Ureter (tissue), 1 donor: ENCODE data around the gene ROR2. TPM values are rescaled to one million over a fixed set of nuclear protein-coding genes. Genes with fewer than 3 reads are reported as not detected.

Source experiments
- DNase-seq: peaks from one replicate; pipeline ENCODE4 v3.0.0-alpha.2; 2020; ENCODE audit warnings: low spot score
- total RNA-seq: library from RNA; stranded (reverse); gene quantifications from one replicate; pipeline ENCODE4 v1.2.4, GENCODE V29; 2023
- donor health status: DM: yes; HTN: yes; CAD: no.

The ROR2 gene
- total RNA-seq, 1 donor from 2014 or later: 16.7 TPM

DNA sequence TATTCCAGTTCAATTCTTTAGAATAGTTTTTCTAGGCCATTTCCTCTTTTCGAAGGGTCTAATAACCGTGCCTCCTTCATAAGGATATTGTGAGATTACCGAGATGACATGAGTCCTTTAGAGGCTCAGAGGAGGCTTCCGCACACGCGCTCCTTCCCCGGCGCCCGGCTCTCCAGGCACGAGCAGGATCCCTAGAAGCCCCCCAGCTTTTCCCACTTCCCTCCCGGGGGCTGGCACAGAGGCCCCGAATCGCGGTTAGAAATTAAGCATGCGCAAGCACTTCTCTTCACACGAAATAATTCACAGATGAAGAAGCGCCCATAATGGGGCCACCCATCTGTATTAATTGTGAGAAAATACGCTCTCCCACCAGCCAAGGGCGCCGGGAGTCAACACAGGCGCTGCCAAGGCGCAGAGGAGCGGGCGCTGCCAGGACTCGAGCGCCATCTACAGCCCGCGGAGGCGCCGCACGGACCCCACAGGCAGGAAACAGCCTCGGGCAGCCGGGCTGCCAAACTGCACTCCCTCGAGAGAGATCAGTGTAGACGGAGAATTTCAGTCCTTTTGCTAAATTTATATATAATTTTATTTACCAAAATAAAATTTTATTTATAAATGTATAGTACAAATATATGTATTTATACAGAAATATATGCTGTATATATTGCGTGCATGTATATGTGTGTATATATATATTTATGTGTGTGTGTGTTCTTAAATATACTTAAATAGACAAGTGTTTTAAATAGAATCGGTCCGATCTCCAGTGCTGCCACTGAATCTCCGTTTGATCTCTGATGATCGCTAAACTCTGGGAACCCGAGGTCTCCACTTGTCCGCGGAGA, 268.3 kb downstream of the ROR2 start:
- DNase-seq: peak; percentile 76

- no peak for DNase-seq
Measured at GRCh38 chr9:91680998-91681397, 269.0 kb downstream of the ROR2 start.

DNA sequence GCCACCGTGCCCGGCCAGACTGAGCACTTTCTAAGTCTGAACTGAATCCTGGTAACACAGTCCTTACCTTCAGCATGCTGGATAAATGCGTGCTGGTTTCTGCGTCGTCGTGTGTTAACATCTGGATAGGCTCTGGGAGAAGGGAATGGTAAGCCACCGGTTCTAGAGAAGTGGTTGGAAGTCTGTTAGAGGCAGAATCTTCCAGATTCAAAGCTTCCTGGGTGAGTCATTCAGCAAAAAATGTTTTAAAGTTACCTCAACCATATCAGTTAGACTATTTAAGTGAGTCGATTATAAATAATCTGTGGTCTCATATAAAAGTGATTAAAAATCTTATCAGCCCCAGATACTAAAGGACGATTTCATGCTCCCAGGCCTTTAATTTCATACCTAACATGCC, 269.9 kb downstream of the ROR2 start:
- no peak for DNase-seq

DNA sequence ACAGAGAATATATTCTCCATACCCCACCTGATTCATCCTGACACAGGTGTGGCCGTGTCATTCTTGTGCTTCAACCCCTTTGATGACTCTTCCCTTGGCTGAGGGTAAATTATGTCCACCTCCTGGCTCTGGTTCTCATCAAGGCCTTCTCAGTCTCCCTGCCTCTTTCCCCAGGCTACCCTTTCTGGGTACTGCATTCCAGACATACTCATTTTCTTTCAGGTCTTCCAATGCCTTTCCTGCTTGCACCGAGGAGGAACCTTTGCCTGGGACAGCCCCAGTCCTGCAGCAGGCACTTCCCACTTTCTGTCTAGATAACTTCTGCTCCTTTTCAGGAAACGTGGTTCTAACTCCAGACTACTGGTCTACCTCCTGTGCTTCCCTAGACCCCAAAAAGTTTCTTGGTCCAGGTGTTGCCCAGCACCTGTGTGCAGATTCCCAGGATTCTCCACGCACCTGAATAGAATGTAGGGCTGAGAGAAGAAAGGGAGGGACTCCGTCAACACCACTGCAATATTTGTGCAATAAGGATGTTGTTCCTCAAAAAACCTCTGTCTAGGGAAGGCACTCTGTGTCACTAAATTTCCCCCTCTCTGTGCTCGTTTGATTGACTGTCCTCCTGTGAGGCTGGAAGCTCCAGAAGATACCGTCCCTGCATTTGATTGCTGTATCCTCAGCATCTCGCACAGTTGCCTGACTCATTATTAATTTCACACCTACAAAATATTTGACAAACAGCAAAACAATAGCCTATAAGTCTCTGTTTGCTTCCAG, 271.0 kb downstream of the ROR2 start:
- DNase-seq: no peak

DNA sequence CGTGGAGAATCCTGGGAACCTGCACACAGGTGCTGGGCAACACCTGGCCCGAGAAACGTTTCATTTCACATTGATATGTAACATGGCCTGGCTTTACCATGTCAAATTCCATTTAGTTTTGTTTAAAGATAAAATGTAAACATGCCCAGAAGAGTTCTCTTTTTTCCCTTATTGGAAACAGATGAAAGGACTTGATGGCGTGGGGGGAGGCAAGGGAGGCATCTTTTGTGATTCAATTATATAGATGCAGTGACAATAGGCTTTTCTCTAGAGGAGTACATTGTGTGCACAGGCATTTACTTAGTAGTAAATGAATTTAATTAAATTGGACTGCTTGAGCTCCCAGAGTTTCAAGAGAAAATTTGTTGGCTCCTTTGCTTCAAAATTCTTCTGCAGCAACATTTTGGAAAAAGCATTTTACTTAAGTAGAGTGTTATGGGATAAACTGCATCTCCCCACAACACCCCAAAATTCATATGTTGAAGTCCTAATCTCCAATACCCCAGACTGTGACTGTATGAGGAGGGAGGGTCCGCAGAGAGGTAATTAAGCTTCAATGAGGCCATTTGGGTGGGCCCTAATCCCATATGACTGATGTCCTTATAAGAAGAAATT, 272.1 kb downstream of the ROR2 start:
- no peak for DNase-seq

- no peak for DNase-seq
Measured at GRCh38 chr9:91677331-91677730, 272.7 kb downstream of the ROR2 start.

DNA sequence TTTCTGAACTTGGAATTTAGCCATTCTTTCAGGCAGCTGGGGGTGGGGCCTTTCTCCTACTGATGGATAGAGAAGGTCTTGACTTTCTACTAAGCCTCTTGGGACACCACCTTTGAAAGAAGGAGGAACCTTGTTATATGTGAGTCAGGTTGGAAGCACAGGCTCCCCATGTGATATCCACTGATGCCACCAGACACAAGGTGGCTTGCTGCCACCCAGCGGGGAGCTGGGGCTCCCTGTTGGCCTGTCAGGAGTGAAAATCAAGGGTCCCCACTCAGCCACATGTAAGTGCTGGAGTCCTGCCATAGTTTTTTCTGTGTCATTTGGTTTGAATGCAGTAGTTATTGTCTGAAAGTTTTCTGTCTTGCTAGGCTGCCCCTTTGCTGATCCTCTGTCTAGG, 274.0 kb downstream of the ROR2 start:
- no peak for DNase-seq

GRCh38 chr9:91664663-91665062, 285.4 kb downstream of the ROR2 start:
- DNase-seq: no peak

- no peak for DNase-seq
Measured at GRCh38 chr9:91663858-91664257, 286.2 kb downstream of the ROR2 start.

DNA sequence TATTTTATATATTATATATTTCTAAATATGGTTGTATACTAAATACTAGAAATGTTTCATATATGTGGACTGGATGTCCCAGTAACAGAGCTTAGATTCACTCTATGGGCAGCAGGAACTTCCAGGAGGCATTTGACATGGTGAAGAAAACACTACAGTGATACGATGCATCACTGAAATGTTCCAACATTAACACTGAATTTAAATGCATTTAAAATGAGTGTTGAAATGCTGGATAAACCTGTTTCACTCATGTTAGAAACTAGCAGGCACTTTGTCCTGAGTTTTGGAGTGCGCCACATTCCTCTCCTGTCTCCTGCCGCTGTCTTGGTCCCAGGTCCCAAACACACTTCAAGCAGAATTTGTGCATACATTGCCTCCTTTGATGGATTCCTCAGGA, 288.6 kb downstream of the ROR2 start:
- DNase-seq: no peak

DNA sequence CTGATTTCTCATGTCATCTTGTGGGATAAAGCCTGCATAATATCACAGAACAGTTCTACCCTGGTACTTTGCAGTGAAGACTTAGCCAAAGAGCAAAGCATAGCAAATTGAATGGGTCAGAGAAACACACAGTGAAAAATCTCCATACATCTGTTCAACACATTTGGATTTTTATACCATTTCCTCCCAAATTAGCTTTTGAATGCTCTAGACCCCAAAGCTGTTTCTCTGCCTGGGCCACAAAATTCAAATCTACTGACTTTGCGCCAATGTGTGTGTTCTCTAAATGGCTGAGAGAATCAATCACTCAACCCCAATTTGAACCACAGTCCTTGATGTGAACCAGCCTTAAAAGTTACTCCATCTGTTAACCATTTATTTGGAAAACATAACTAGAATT, 289.5 kb downstream of the ROR2 start:
- no peak for DNase-seq

GRCh38 chr9:91659529-91660495, 290.2 kb downstream of the ROR2 start:
- no peak for DNase-seq

GRCh38 chr9:91658513-91659105, 291.4 kb downstream of the ROR2 start:
- DNase-seq: no peak

DNA sequence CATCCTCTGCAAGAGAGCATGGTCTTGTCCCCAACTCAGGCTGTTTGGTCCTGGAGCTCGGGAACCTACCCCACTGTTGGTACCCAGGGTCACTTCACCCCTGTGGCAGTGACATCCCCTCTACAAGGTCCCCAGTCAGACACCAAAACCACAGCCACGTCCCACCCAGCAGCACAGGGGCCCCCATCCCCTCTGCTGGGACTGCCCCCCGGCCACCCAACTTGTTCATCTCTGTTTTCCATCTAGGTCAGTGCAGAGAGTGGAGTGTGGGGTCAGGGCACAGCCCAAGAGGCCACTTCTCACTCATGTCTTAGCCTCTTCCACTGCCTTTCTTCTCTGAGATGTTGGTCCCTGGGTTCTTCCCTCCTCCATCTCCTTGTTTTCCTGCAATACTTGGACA, 292.5 kb downstream of the ROR2 start:
- DNase-seq: no peak

- no peak for DNase-seq
Measured at GRCh38 chr9:91655658-91656057, 294.4 kb downstream of the ROR2 start.

GRCh38 chr9:91655215-91655614, 294.8 kb downstream of the ROR2 start:
- DNase-seq: no peak

DNA sequence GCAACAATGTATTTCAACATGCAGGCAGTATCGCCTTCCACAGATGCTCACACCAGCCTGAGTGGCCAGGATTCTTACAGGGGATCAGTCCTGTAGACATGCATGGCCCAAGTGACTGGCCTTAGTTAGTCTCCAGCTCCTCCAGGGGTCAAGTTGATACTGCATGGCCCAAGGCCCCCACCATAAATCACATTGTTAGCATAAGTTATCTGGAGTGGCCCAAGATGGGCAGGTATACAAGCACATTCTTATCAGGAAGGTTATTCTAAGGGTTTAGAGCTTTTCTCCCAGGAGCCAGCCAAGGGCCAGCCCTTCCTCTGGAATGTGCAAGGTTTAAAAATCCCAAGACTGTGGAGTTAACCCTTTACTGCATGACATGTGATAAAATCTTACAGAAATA, 295.5 kb downstream of the ROR2 start:
- DNase-seq: no peak

DNA sequence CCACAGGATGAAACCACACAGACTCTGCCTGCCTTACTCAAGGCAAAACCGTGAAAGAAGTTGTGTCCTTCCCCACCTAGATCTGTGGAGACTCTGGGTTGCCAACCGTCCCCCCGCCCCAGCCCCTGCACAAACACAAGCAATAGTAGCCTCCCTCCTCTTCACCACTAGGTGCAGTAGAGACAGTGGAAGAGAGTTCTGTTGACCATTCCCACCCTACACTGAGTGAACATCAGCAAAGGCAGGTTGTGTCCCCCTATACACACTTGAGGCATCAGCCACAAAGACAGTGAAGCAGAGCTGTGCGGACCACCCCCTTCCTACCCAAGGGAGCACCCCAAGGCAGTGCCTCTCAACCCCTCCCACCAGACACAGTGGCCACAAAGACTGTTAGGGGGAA, 302.7 kb downstream of the ROR2 start:
- DNase-seq: no peak

GRCh38 chr9:91646702-91647101, 303.3 kb downstream of the ROR2 start:
- DNase-seq: no peak

- no peak for DNase-seq
Measured at GRCh38 chr9:91644433-91644832, 305.6 kb downstream of the ROR2 start.

DNA sequence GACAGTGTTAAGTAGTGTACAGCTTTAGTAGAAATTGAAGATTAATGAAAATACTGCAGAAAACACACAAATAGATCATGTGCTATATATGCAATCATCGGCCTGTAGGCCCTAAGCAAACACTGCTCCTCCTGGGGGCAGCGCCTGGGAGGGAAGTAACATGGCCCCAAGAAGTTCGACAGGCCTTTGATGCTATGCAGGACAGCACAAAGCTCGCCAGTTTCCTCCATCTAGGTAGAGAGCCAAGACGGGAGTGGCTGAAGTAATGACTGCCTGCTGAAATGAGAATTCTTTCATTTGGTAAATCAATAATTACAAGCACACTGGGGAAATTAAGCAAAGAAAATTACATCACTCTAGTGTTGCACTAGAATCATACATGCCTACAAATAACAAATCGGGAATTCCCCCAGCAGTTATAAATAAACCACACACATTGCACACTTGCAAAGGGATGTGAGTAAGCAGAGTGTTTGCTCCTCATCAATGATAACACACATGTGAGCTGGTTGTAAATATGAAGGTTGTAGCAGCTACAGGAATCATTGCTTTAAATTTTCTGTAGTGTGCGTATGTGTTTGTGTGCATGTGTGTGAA, 306.4 kb downstream of the ROR2 start:
- DNase-seq: no peak
